ENCODE measurements around the gene TMEM242.
A peak's percentile ranks its signal among the peaks of the same experiment; 100 is the strongest.

The TMEM242 gene

GRCh38 chr6:157274471-157275226, 48.7 kb downstream of the TMEM242 start:
- TF ChIP-seq ZC3H10 (CRISPR knock-in tag; IDR thresholded peaks at IDR 0.05) (no peak), ARNTL (CRISPR knock-in tag; IDR thresholded peaks at IDR 0.05; ENCODE audit: borderline replicate concordance, low read depth) (no peak), RARB (CRISPR knock-in tag; IDR thresholded peaks at IDR 0.05) (no peak), ZFP3 (CRISPR knock-in tag; IDR thresholded peaks at IDR 0.05) (no peak), ISL1 (CRISPR knock-in tag; IDR thresholded peaks at IDR 0.05) (no peak), TCF4 (CRISPR knock-in tag; IDR thresholded peaks at IDR 0.05; ENCODE audit: borderline replicate concordance) (no peak), PPARA (CRISPR knock-in tag; IDR thresholded peaks at IDR 0.05; ENCODE audit: borderline replicate concordance) (no peak), SNAI2 (CRISPR knock-in tag; IDR thresholded peaks at IDR 0.05) (no peak), ZFP30 (CRISPR knock-in tag; IDR thresholded peaks at IDR 0.05) (no peak), OSR1 (CRISPR knock-in tag; IDR thresholded peaks at IDR 0.05) (no peak), CSRNP3 (CRISPR knock-in tag; IDR thresholded peaks at IDR 0.05) (no peak), PATZ1 (CRISPR knock-in tag; IDR thresholded peaks at IDR 0.05; ENCODE audit: borderline replicate concordance) (no peak)
- peak; percentile 98 for ATAC-seq

- ATAC-seq = no peak; the same call in 2 of the 3 replicates
- no peak for TF ChIP-seq SNAI2 (CRISPR knock-in tag; IDR thresholded peaks at IDR 0.05)
- TF ChIP-seq ZFP3 (CRISPR knock-in tag; IDR thresholded peaks at IDR 0.05) = no peak
- TF ChIP-seq CREB5 (CRISPR knock-in tag; IDR thresholded peaks at IDR 0.05; ENCODE audit: low read depth) = no peak
- no peak for TF ChIP-seq GLIS3 (CRISPR knock-in tag; IDR thresholded peaks at IDR 0.05)
- TF ChIP-seq PPARA (CRISPR knock-in tag; IDR thresholded peaks at IDR 0.05; ENCODE audit: borderline replicate concordance) = no peak
- TF ChIP-seq OSR1 (CRISPR knock-in tag; IDR thresholded peaks at IDR 0.05) = no peak
- TF ChIP-seq ESRRG (CRISPR knock-in tag; IDR thresholded peaks at IDR 0.05) = no peak
- TF ChIP-seq PATZ1 (CRISPR knock-in tag; IDR thresholded peaks at IDR 0.05; ENCODE audit: borderline replicate concordance) = no peak
- no peak for TF ChIP-seq ZFP30 (CRISPR knock-in tag; IDR thresholded peaks at IDR 0.05)
- TF ChIP-seq ISL1 (CRISPR knock-in tag; IDR thresholded peaks at IDR 0.05) = no peak
Observed at GRCh38 chr6:157273756-157274470, 49.4 kb downstream of the TMEM242 start.

GRCh38 chr6:157272866-157273755, 50.2 kb downstream of the TMEM242 start:
- no peak for ATAC-seq
- TF ChIP-seq SNAI2 (CRISPR knock-in tag; IDR thresholded peaks at IDR 0.05) (no peak), BACH2 (CRISPR knock-in tag; IDR thresholded peaks at IDR 0.05; ENCODE audit: borderline replicate concordance) (no peak), OSR1 (CRISPR knock-in tag; IDR thresholded peaks at IDR 0.05) (no peak), CREB5 (CRISPR knock-in tag; IDR thresholded peaks at IDR 0.05; ENCODE audit: low read depth) (no peak), ZFP3 (CRISPR knock-in tag; IDR thresholded peaks at IDR 0.05) (no peak), ZNF565 (CRISPR knock-in tag; conservative IDR thresholded peaks at IDR 0.05; ENCODE audit: low read depth) (no peak), ESRRG (CRISPR knock-in tag; IDR thresholded peaks at IDR 0.05) (no peak), GLIS3 (CRISPR knock-in tag; IDR thresholded peaks at IDR 0.05) (no peak), ISL1 (CRISPR knock-in tag; IDR thresholded peaks at IDR 0.05) (no peak), TSHZ2 (CRISPR knock-in tag; IDR thresholded peaks at IDR 0.05) (no peak), TCF4 (CRISPR knock-in tag; IDR thresholded peaks at IDR 0.05; ENCODE audit: borderline replicate concordance) (no peak), RARB (CRISPR knock-in tag; IDR thresholded peaks at IDR 0.05) (no peak), PATZ1 (CRISPR knock-in tag; IDR thresholded peaks at IDR 0.05; ENCODE audit: borderline replicate concordance) (no peak), PPARA (CRISPR knock-in tag; IDR thresholded peaks at IDR 0.05; ENCODE audit: borderline replicate concordance) (no peak)
